UCSD-AML1 (cell line): ENCODE data around the gene PHKG2.

Source experiments
- DNase-seq: peaks from one replicate; lab custom pipeline; 2025; ENCODE audit not compliant: unreplicated experiment; lab: John Stamatoyannopoulos, UW

PHKG2 gene

GRCh38 chr16:30728321-30728720, 19.9 kb upstream of the PHKG2 start:
- no peak for DNase-seq

DNA sequence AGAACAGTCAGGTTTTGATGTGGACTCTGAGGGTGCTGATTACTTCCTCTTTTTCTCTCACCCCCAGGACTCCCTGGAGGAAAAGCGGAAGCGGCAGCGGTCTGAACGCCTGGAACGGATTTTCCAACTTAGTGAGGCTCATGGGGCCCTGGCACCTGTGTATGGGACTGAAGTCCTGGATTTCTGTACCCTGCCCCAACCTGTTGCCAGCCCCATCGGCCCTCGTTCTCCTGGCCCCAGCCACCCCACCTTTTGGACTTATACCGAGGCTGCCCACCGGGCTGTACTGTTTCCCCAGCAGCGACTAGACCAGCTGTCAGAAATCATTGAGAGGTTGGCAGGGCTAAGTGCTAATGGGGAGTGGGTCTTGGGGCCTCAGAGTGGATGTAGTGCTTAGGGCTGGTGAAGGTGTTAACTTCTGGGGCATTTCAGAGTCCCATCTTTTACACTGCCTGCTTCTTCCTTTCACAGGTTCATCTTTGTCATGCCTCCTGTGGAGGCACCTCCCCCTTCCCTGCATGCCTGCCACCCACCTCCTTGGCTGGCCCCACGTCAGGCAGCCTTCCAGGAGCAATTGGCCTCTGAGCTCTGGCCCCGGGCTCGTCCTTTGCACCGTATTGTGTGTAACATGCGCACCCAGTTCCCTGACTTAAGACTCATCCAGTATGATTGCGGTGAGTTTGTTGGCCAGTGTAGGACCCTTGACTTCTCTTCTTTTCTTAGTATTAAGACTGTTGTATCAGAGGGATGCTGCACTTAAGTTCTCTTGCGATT, 19.1 kb upstream of the PHKG2 start:
- DNase-seq: no peak

DNA sequence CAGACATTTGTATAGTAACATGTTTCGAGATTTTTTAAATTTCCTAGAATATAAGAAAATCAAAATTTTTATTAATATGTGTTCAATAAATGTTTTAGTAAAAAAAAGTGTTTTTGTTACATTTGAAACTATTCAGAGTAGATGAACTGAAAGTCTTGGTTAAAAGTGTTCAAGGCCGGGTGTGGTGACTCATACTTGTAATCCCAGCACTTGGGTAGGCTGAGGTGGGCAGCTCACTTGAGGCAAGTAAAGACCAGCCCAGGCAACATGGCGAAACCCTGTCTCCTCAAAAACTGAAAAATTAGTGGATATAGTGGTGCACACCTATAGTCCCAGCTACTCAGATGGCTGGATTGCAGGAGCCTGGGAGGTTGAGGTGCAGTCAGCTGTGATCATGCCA, 16.8 kb upstream of the PHKG2 start:
- DNase-seq: no peak

DNA sequence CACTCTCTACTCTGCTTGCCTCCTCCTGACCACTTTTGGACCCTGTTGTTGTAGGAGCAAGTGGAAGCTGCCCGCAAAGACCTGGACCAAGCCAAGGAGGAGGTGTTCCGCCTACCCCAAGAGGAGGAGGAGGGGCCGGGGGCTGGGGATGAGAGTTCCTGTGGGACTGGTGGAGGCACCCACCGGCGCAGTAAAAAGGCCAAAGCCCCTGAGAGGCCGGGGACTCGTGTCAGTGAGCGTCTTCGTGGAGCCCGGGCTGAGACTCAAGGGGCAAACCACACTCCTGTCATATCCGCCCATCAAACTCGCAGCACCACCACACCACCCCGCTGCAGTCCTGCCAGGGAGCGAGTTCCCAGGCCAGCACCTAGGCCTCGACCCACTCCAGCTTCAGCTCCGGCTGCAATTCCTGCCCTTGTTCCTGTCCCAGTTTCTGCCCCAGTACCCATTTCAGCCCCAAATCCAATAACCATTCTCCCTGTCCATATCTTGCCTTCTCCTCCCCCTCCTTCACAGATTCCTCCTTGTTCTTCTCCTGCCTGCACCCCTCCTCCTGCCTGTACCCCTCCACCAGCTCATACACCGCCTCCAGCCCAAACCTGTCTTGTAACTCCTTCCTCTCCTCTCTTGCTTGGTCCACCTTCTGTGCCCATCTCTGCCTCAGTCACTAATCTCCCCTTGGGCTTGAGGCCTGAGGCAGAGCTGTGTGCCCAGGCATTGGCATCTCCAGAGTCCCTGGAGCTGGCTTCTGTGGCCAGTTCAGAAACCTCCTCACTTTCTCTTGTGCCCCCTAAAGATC, 11.0 kb upstream of the PHKG2 start:
- no peak for DNase-seq

GRCh38 chr16:30737794-30738648, 10.2 kb upstream of the PHKG2 start:
- no peak for DNase-seq

DNA sequence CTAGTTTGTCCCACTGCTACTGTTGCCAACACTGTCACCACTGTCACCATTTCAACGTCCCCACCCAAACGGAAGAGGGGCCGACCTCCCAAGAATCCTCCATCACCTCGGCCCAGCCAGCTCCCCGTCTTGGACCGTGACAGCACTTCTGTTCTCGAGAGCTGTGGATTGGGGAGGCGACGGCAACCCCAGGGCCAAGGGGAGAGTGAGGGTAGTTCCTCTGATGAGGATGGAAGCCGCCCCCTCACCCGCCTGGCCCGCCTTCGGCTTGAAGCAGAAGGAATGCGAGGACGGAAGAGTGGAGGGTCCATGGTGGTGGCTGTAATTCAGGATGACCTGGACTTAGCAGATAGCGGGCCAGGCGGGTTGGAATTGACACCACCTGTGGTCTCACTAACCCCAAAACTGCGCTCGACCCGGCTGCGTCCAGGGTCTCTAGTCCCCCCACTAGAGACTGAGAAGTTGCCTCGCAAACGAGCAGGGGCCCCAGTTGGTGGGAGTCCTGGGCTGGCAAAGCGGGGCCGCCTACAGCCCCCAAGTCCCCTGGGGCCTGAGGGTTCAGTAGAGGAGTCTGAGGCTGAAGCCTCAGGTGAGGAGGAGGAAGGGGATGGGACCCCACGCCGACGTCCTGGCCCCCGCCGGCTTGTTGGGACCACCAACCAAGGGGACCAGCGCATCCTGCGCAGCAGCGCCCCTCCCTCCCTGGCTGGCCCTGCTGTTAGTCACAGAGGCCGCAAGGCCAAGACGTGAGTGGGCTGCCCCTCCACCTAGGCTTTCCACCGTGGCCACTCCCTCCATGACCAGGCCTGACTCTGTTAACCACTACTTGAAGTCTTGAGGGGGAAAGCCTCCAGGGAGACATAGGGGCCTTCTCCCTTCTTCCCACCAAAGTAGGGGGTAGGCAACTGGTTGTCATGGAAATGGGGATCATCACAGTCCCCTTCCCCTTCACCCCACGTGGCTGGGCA, 9.0 kb upstream of the PHKG2 start:
- no peak for DNase-seq

- DNase-seq: no peak
Observed at GRCh38 chr16:30740364-30741251, 7.6 kb upstream of the PHKG2 start.

DNA sequence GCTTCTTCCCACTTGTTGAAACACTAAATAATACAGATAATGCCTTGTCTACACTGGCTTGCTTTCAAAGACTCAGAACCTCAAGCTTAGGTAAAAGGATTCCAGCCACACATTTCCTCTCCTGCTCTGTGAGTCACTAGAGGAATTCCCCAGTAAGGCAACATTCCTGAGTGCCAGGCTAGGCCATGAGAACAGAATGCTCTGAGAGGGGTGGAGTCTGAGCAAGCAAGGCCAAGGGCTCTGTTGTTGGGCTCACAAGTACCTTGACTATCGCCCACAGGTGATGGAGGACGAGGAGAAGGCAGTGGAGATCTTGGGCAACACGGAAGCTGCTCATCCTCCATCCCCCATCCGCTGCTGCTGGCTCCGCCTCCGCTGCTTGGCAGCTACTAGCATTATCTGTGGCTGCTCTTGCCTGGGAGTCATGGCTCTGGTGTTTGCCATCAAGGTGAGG, 6.7 kb upstream of the PHKG2 start:
- DNase-seq: no peak

- DNase-seq: no peak
Observed at GRCh38 chr16:30743716-30744115, 4.5 kb upstream of the PHKG2 start.

DNA sequence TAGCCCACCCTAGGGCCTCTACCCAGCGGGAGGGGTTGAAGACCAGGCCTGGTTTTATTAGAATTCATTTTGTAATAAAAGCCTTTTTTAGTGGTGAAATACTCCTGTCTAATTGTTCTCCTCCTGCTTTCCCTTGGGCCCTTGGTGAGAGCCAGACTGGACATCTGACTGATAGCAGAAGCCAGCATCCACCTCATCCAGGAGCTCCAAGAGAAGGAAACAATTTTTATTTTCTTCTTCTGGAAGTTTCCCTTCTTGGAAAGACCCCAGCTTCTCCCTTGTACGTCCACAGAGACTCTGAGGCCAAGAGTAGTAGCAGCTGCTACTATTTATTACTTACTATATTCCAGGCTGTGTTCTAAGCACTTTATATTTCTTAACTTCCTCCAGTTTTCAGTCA, 4.0 kb upstream of the PHKG2 start:
- no peak for DNase-seq

DNA sequence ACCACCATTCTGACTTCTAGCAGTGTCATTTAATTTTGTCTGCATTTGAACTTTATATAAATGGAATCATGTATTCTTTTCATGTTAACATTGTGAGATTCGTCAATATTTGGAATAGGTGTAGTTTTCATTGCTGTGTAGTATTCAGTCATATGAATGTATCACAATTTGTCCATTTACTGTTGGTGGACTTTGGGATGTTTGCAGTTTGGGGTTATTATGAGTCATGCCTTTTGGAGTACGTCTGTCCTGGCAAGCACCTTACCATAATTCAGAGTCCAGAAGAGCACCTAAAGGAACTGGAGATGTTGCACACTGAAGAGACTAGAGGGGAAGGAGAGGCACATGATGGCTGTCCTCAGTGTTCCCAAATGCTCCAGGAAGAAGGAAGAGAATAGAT, 3.1 kb upstream of the PHKG2 start:
- no peak for DNase-seq

GRCh38 chr16:30746638-30747175, 1.5 kb upstream of the PHKG2 start:
- no peak for DNase-seq

DNA sequence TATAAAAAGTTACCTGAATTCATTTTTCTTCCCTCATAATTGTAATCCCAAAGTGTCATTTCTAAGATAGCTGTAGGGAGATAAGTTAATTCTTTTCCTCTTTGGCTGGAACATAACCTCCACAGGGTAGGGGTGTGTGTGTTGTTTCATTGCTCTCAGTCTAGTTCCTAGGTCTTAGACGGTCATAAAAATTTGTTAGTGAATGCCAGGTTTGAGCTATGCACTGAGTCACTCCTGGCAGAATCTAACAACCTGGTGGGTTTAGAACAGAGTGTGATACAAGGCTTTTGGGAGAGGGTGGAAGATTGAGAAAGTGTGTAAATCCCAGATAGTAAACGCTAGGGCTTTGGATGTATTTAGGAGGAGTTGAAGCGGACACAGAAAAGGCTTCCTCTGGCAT, 894 bp upstream of the PHKG2 start:
- DNase-seq: no peak

DNA sequence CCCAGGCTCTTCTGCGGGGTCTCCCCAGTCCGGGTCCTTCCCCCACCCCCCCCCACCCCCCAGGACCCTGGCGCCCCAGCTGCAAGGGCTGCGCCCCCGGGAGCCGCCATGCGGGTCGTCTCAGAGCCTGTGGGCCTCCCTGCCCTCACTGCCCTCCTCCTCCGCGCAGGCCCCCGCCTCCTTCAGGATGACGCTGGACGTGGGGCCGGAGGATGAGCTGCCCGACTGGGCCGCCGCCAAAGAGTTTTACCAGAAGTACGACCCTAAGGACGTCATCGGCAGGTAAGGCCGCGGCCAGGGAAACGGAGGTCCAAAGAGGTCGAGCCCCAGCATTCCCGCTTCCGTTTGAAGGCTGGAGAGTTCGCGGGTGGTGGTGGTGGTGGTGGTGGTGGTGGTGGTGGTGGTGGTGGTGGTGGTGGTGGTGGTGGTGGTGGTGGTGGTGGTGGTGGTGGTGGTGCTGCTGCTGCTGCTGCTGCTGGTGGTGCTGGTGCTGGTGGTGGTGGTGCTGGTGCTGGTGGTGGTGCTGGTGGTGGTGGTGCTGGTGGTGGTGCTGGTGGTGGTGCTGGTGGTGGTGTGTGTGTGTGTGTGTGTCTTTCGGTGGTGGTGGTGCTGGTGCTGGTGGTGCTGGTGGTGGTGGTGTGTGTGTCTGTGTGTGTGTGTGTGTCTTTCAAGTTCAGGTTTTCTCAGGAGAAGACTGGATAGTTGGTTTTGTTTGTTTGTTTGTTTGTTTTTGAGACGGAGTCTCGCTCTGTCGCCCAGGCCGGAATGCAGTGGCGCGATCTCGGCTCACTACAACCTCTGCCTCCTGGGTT, 615 bp downstream of the PHKG2 start:
- DNase-seq: peak; percentile 38

GRCh38 chr16:30750201-30750600, 2.0 kb downstream of the PHKG2 start:
- DNase-seq: no peak

DNA sequence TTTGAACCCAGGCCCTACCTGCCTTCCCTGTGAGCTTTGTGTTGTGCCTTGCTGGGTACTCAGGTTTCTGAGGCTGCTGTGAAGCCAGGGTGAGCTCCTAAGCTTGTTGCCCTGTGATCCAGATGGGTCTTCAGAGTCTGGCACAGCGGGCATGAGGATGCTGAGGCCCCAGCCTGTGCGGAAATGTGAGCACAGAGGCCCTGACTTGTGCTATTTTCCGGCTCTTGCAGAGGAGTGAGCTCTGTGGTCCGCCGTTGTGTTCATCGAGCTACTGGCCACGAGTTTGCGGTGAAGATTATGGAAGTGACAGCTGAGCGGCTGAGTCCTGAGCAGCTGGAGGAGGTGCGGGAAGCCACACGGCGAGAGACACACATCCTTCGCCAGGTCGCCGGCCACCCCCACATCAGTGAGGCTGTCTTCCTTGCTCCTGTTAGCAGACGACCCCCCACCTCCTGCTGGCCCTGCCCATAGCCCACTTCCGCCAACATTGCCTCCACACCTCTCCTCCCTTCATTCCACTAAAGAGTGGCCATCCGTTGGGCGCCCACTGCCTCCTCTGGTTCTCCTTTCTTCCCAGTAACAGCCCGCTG, 2.7 kb downstream of the PHKG2 start:
- no peak for DNase-seq

- no peak for DNase-seq
Observed at GRCh38 chr16:30753596-30753995, 5.4 kb downstream of the PHKG2 start.
